Duodenal mucosa (tissue), 2 donors: ENCODE data around the gene F5.

ENCODE experiments used
- H3K27ac ChIP-seq: one replicate; pipeline ENCODE4 v1.7.0; 2013; ENCODE audit warnings: low read depth, low read length
- H3K27me3 ChIP-seq, 2 donors: one replicate each; pipeline ENCODE4 v1.7.0; 2013; ENCODE audit warnings: low read length in 2 of 2, control low read depth in 1 of 2; ENCODE audit not compliant: insufficient read depth in 2 of 2, control insufficient read depth in 1 of 2
- H3K36me3 ChIP-seq, 2 donors: one replicate each; pipeline ENCODE4 v1.7.0; 2013; ENCODE audit warnings: low read length in 2 of 2, control low read depth in 1 of 2; ENCODE audit not compliant: insufficient read depth in 2 of 2, control insufficient read depth in 1 of 2
- H3K4me1 ChIP-seq, 2 donors: one replicate each; pipeline ENCODE4 v1.7.0; 2013; ENCODE audit warnings: low read length in 2 of 2, control low read depth in 1 of 2; ENCODE audit not compliant: insufficient read depth in 2 of 2, control insufficient read depth in 1 of 2
- H3K4me3 ChIP-seq, 2 donors: one replicate each; pipeline ENCODE4 v1.7.0; 2013; ENCODE audit warnings: low read length in 2 of 2, low read depth in 1 of 2
- H3K9ac ChIP-seq, 2 donors: one replicate each; pipeline ENCODE4 v1.7.0; 2013; ENCODE audit warnings: low read length in 2 of 2, low read depth in 1 of 2
- H3K9me3 ChIP-seq, 2 donors: one replicate each; pipeline ENCODE4 v1.7.0; 2013; ENCODE audit warnings: low read length in 2 of 2, control low read depth in 1 of 2; ENCODE audit not compliant: control insufficient read depth in 1 of 2

The F5 gene

GRCh38 chr1:169586395-169587255 lies at the start of gene F5:
F5 (minus strand) TSS chr1:169586481; CDS start chr1:169586386, 95 bp downstream.
- no peak within 1 kb of the TSS for H3K27ac ChIP-seq
- H3K4me3 ChIP-seq, result peak within 1 kb of the TSS; percentile 55 to 72
- H3K27me3 ChIP-seq, result peaks cover 0 to 5% of the 10 kb centered on the region in 2 donors
- peaks cover 13 to 15% of the 10 kb centered on the region in 2 donors for H3K4me1 ChIP-seq
- H3K36me3 ChIP-seq, result no peaks in the 10 kb centered on the region
- peak within 1 kb of the TSS; percentile 21 to 63 for H3K9ac ChIP-seq
- H3K9me3 ChIP-seq, result no peaks in the 10 kb centered on the region

- Histone ChIP-seq H3K27me3 (no peaks in the 10 kb centered on the region), H3K4me3 (no peak overlapping the region), H3K9me3 (peaks cover 10 to 19% of the 10 kb centered on the region in 2 donors)
Measured at GRCh38 chr1:169634877-169635276, 48.6 kb upstream of the F5 start.

GRCh38 chr1:169634145-169634544 lies 47.9 kb upstream of the F5 start:
- H3K9ac ChIP-seq, result no peak overlapping the region
- H3K9me3 ChIP-seq, result peaks cover 10 to 19% of the 10 kb centered on the region in 2 donors
- H3K4me3 ChIP-seq, result no peak overlapping the region
- H3K36me3 ChIP-seq, result no peaks in the 10 kb centered on the region
- H3K4me1 ChIP-seq, result no peaks in the 10 kb centered on the region
- H3K27me3 ChIP-seq, result no peaks in the 10 kb centered on the region
- no peak overlapping the region for H3K27ac ChIP-seq

More at GRCh38 chr1:169634877-169635276, 48.6 kb upstream of the F5 start:
- no peak overlapping the region for H3K9ac ChIP-seq
- H3K36me3 ChIP-seq, result no peaks in the 10 kb centered on the region
- no peaks in the 10 kb centered on the region for H3K4me1 ChIP-seq
- H3K27ac ChIP-seq, result no peak overlapping the region

- peaks cover 10 to 19% of the 10 kb centered on the region in 2 donors for H3K9me3 ChIP-seq
- no peak overlapping the region for H3K9ac ChIP-seq
- H3K4me3 ChIP-seq, result no peak overlapping the region
- no peak overlapping the region for H3K27ac ChIP-seq
- H3K36me3 ChIP-seq, result no peaks in the 10 kb centered on the region
- H3K4me1 ChIP-seq, result no peaks in the 10 kb centered on the region
- H3K27me3 ChIP-seq, result no peaks in the 10 kb centered on the region
Measured at GRCh38 chr1:169631249-169631648, 45.0 kb upstream of the F5 start.

- Histone ChIP-seq H3K27me3 (no peaks in the 10 kb centered on the region), H3K27ac (no peak within 1 kb of the TSS), H3K9me3 (peaks cover 7 to 18% of the 10 kb centered on the region in 2 donors), H3K4me1 (no peaks in the 10 kb centered on the region), H3K36me3 (no peaks in the 10 kb centered on the region), H3K4me3 (no peak within 1 kb of the TSS), H3K9ac (no peak within 1 kb of the TSS)
Measured at GRCh38 chr1:169630006-169630405, 43.7 kb upstream of the F5 start, which contains the start of gene SELP. SELP (minus strand) TSS chr1:169630124; CDS start chr1:169630074, 50 bp downstream.

- Histone ChIP-seq H3K4me1 (no peaks in the 10 kb centered on the region), H3K27ac (no peak overlapping the region), H3K4me3 (no peak overlapping the region), H3K36me3 (no peaks in the 10 kb centered on the region), H3K27me3 (no peaks in the 10 kb centered on the region), H3K9ac (no peak overlapping the region), H3K9me3 (no peaks in the 10 kb centered on the region)
Measured at GRCh38 chr1:169624912-169625311, 38.6 kb upstream of the F5 start.

- Histone ChIP-seq H3K9me3 (no peaks in the 10 kb centered on the region), H3K36me3 (no peaks in the 10 kb centered on the region), H3K4me1 (no peaks in the 10 kb centered on the region), H3K9ac (no peak overlapping the region), H3K27me3 (no peaks in the 10 kb centered on the region), H3K27ac (no peak overlapping the region), H3K4me3 (no peak overlapping the region)
Measured at GRCh38 chr1:169624122-169624521, 37.8 kb upstream of the F5 start.

- Histone ChIP-seq H3K27ac (no peak overlapping the region), H3K9ac (no peak overlapping the region), H3K9me3 (no peaks in the 10 kb centered on the region), H3K36me3 (no peaks in the 10 kb centered on the region), H3K4me3 (no peak overlapping the region), H3K27me3 (no peaks in the 10 kb centered on the region), H3K4me1 (no peaks in the 10 kb centered on the region)
Measured at GRCh38 chr1:169623132-169623926, 37.0 kb upstream of the F5 start.

- no peaks in the 10 kb centered on the region for H3K27me3 ChIP-seq
- H3K9ac ChIP-seq, result no peak overlapping the region
- H3K4me1 ChIP-seq, result no peaks in the 10 kb centered on the region
- H3K27ac ChIP-seq, result no peak overlapping the region
- H3K36me3 ChIP-seq, result no peaks in the 10 kb centered on the region
- no peaks in the 10 kb centered on the region for H3K9me3 ChIP-seq
- H3K4me3 ChIP-seq, result no peak overlapping the region
Measured at GRCh38 chr1:169620565-169620964, 34.3 kb upstream of the F5 start.

GRCh38 chr1:169618367-169618766 lies 32.1 kb upstream of the F5 start:
- Histone ChIP-seq H3K27me3 (no peaks in the 10 kb centered on the region), H3K27ac (no peak overlapping the region), H3K4me1 (no peaks in the 10 kb centered on the region), H3K9me3 (no peaks in the 10 kb centered on the region), H3K9ac (no peak overlapping the region), H3K4me3 (no peak overlapping the region), H3K36me3 (no peaks in the 10 kb centered on the region)
